ENCODE data around the gene CNKSR3. TPM values are rescaled to one million over a fixed set of nuclear protein-coding genes. Genes with fewer than 3 reads are reported as not detected.
A peak's percentile ranks its signal among the peaks of the same experiment; 100 is the strongest.
"Not testable (repeated sequence)": the region's sequence is repeated elsewhere in the genome, so short reads cannot be mapped to it uniquely, and the experiment has no call there.

Gene CNKSR3
- total RNA-seq, 2 donors from 2014 or later = 16.6 to 18.8 TPM

DNA sequence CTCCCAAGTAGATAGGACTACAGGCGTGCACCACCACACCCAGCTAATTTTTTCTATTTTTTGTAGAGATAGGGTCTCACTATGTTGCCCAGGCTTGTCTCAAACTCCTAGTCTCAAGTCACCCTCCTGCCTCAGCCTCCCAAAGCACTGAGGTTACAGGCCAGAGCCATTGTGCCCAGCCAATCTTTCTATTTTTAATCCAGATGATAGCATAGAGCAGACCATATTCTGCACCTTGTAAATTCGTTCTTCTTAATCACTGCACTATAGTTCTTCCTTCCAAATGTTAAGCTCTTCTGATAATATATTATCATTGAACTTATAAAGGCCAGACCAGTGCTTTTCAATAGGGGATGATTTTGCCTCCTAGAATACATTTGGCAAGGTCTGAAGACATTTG, 24.0 kb upstream of the CNKSR3 start:
- ATAC-seq (no peak), DNase-seq (no peak)
- intact Hi-C loops (cut with DNase I) = no loop called here

DNA sequence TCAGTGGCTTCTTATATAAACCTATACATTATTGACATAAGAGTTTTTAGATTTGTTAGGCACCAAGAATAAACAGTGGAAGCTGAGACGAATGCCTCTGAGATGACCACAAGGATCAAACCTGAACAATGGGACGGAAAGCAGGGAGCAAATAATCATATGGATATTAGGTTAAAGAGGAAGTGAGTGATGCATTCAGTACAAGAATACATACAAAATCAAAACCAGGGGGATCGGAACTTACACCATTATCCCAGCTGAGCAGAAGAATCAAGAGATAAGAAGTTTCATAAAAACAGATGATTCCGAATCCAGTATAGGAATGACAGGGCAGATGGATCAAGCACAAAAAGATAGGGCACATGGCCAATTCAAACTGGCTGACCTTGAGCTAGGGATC, 21.9 kb upstream of the CNKSR3 start:
- DNase-seq = no peak

GRCh38 chr6:154529957-154530356, 19.5 kb upstream of the CNKSR3 start:
- DNase-seq = no peak
- intact Hi-C loops (cut with DNase I) = no loop called here
- ATAC-seq = no peak

More for the DNA sequence above, 21.9 kb upstream of the CNKSR3 start:
- ATAC-seq = no peak
- intact Hi-C loops (cut with DNase I) = no loop called here

DNA sequence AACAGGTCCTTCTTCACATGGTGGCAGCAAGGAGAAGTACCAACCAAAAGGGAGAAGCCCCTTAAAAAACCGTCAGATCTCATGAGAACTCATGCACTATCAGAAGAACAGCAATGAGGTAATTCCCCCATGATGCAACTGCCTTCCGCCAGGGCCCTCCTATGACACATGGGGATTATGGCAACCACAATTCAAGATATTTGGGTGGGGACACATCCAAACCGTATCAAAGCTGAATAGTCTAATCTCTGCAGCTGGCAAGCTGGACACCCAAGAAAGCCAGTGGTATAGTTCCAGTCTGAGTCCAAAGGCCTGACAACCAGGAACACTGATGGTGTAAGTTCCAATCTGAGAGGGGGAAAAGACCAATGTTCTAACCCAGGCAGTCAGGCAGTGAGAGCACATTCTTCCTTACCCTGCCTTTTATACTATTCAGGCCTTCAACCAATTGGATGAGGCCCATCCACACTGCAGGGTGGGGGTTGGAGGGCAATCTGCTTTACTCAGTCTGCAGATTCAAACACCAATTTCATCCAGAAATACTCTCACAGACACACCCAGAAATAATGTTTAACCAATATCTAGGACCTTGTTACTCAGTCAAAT, 17.9 kb upstream of the CNKSR3 start:
- no peak for DNase-seq
- ATAC-seq = no peak
- intact Hi-C loops (cut with DNase I) = no loop called here

DNA sequence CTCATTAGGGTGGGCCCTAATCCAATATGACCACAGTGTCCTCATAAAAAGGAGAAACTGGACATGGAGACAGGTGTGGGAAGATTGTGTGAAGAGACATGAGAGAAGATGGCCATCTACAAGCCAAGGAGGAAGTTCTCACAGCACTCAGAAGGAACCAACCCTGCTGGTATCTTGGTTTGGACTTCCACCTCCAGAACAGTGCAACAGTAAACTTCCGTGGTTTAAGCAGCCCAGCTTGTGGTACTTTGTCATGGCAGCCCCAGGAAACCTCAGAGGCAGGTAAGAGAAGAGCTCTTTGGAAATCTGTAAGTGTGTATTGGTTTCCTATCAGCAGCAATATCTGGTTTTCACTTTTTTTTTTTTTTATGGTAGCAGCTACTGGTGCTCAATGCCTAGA, 16.5 kb upstream of the CNKSR3 start:
- intact Hi-C loops (cut with DNase I) = no loop called here
- no peak for DNase-seq
- ATAC-seq = no peak

GRCh38 chr6:154522576-154522975, 12.1 kb upstream of the CNKSR3 start:
- ATAC-seq (no peak), DNase-seq (no peak)
- intact Hi-C loops (cut with DNase I) = no loop called here

- intact Hi-C loops (cut with DNase I) = no loop called here
- ATAC-seq = no peak
- DNase-seq = no peak
These were observed 10.9 kb upstream of the CNKSR3 start for GRCh38 chr6:154521412-154521811.

DNA sequence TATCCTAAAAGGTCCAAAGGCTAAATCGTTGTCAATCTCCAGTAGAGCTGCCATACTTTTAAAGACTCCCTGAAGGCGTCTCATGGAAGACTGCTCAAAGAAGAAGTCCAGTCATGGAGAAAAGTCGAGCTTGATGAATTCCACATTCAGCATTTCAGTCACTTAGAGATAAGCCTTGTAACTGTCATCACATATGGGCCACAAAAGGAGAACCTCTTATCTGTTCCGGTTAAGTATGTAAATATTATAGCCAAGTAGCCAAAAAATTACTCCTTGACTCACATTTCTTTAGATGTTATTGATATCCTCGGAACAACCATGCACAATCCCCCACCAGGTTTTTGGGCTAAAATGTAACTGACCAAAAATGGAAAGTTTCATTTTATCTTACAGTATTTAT, 9.8 kb upstream of the CNKSR3 start:
- ATAC-seq (no peak), DNase-seq (no peak)
- intact Hi-C loops (cut with DNase I) = no loop called here

DNA sequence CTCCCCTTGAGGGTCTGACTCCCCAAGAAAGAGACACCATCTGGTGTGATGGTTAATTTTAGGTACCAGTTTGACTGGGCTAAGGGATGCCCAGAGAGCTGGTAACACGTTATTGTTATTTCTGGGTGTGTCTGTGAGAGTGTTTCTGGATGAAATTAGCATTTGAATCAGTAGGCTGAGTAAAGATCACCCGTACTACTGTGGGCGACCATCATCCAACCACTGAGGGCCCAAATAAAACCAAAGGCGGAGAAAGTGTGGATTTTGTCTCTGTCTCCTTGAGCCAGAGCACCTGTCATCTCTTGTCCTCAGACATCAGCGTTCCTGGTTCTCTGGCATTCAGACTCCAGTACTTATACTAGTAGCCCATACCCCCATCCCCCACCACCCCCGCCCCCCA, 7.9 kb upstream of the CNKSR3 start:
- no peak for ATAC-seq
- DNase-seq = no peak
- intact Hi-C loops (cut with DNase I) = no loop called here

GRCh38 chr6:154516276-154516675, 5.8 kb upstream of the CNKSR3 start:
- DNase-seq = no peak
- intact Hi-C loops (cut with DNase I) = no loop called here
- no peak for ATAC-seq

DNA sequence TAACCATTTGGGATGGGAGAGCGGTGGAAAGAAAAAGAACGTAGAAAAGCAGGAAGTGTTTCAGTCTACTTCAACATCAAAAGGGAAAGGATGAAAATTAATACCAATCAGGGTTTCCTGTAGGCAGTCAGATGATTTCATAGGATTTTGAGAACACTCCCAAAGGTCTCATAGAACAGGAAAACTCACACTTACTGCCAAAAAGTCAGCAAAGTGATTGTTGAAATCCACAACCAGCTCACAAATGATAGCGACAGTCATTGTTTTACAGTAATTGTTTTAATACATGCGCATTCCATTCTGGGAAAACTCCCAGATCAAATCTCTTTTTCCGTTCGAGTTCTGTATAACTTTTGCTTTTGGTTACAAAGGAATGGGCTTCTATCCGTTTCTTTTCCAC, 5.3 kb upstream of the CNKSR3 start:
- no peak for ATAC-seq
- intact Hi-C loops (cut with DNase I) = no loop called here
- DNase-seq = no peak

DNA sequence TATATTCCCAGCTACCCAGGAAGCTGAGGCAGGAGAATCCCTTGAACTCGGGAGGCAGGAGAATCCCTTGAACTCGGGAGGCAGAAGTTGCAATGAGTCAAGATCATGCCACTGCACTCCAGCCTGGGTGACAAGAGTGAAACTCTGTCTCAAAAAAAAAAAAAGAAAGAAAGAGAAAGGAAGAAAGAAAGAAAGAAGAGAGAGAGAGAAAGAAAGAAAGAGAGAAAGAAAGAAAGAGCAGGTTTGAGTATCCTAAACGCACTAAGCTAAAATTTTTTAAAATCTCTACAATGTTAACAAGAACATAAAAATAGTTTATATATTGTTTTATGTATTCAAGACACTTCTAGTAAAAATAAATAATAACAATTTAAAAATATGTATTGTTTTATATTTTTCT, 4.6 kb upstream of the CNKSR3 start:
- ATAC-seq; DNase-seq; intact Hi-C loops (cut with DNase I): not testable (repeated sequence)

DNA sequence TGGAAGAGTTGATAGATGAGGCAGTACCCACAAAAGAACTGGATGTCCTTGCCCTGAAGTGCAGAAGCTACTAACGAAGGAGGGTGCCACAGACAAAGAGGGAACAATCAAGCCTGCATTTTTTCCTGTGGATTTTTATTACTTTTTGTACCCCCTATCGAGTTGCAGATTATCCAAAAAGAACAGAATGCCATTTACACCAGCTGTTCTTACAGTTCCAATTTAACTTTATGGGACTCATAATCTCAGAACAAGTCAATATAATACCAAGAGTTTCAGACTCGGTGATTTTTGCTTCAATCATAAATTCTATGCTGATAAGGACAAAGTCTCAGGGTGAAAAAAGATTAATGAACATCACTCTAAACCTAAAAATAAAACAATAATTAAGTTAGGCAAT, 4.0 kb upstream of the CNKSR3 start:
- ATAC-seq (no peak), DNase-seq (no peak)
- intact Hi-C loops (cut with DNase I) = loop anchor here in 1 of 2 donors (5.0 kb wide), 2 partner anchors 67 to 78 kb away; no protein-coding TSS in a partner anchor

DNA sequence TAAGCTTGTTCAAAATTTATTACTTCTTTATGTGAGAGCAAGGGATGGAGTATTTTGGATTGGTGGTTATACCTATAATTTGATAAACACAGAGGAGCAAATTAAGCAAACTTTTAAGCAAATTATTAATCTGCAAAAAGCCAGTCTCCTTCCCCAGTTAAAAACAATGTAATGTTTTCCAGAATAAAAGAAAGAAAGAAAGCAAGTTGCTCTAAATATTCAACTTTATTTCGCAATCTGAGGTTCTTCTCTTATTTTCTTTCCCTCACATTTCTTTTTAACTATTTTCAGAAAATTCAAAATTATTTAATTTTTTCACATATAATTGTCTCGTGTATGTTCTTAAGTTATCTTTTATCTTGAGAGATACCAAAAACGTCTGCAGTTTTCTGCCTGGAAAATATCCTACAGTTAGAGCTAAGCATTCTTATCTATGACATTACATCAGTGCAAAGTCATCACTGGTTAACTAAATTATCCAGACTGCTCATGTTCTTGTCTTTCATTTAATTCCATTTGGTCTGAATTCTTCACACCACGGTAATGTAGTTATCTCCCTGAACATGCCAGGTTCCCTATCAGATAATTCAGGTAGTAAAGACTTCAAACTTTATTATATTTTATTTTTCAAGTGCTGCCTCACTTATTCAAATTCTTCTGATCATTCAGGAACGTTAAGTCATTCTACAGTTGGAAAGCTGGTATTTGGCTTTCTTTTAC, 3.3 kb upstream of the CNKSR3 start:
- ATAC-seq (no peak), DNase-seq (no peak)
- intact Hi-C loops (cut with DNase I) = loop anchor here in 1 of 2 donors (5.0 kb wide), 2 partner anchors 66 to 79 kb away; no protein-coding TSS in a partner anchor

- ATAC-seq = no peak
- intact Hi-C loops (cut with DNase I) = loop anchor here in 1 of 2 donors (5.0 kb wide), 2 partner anchors 65 to 80 kb away; no protein-coding TSS in a partner anchor
- no peak for DNase-seq
These were observed 1.7 kb upstream of the CNKSR3 start for GRCh38 chr6:154512201-154512600.

GRCh38 chr6:154511791-154512190, 1.3 kb upstream of the CNKSR3 start:
- intact Hi-C loops (cut with DNase I) = loop anchor here in 1 of 2 donors (5.0 kb wide), 2 partner anchors 64 to 81 kb away; no protein-coding TSS in a partner anchor
- DNase-seq (no peak), ATAC-seq (no peak)

- peak; percentile 16 to 17 for ATAC-seq
- peak; percentile 30 for DNase-seq
- intact Hi-C loops (cut with DNase I) = loop anchor here in 1 of 2 donors (5.0 kb wide), 3 partner anchors 62 to 103 kb away; no protein-coding TSS in a partner anchor
These were observed 903 bp downstream of the CNKSR3 start for GRCh38 chr6:154509421-154510143.

GRCh38 chr6:154508573-154509375, 1.7 kb downstream of the CNKSR3 start:
- intact Hi-C loops (cut with DNase I) = loop anchor here in 1 of 2 donors (5.0 kb wide), 1 partner anchor 104 kb away; no protein-coding TSS in a partner anchor
- ATAC-seq (no peak), DNase-seq (no peak)

All from left cardiac atrium (tissue), 4 donors.